Neural cell (in vitro differentiated cells): Measurements from ENCODE around the gene FUT8. TPM values are rescaled to one million over a fixed set of nuclear protein-coding genes. Genes with fewer than 3 reads are reported as not detected.

Experiments
- H2AFZ ChIP-seq: fragments of 200-600, 300-800 bp; sonication (generic), shearing (Covaris generic); 2 replicates; pipeline ENCODE4 v1.6.0; 2014; ENCODE audit warnings: low read depth, mild to moderate bottlenecking, antibody characterized with exemption, low read length, moderate library complexity
- H3F3A ChIP-seq: fragments of 200-600 bp; shearing (Covaris generic); 2 replicates; pipeline ENCODE4 v1.6.1; 2016; ENCODE audit warnings: mild to moderate bottlenecking, moderate library complexity, mixed read lengths, antibody characterized with exemption, low read length; ENCODE audit not compliant: insufficient read depth, poor library complexity, severe bottlenecking
- H3K27ac ChIP-seq: fragments of 200-600, 300-800 bp; sonication (generic), shearing (Covaris generic); 2 replicates; pipeline ENCODE4 v1.5.1; 2014; ENCODE audit warnings: mild to moderate bottlenecking, low read length, moderate library complexity
- H3K27me3 ChIP-seq: fragments of 300-800, 200-600 bp; sonication (generic), shearing (Covaris generic); 2 replicates; pipeline ENCODE4 v1.6.0; 2014; ENCODE audit warnings: mild to moderate bottlenecking, low read depth, low read length, moderate library complexity; ENCODE audit not compliant: insufficient read depth
- H3K36me3 ChIP-seq: fragments of 300-800, 200-600 bp; sonication (generic), shearing (Covaris generic); 2 replicates; pipeline ENCODE4 v1.5.1; 2014; ENCODE audit warnings: mild to moderate bottlenecking, antibody characterized with exemption, low read length, moderate library complexity; ENCODE audit not compliant: insufficient read depth
- H3K4me2 ChIP-seq: fragments of 300-800, 200-600 bp; sonication (generic), shearing (Covaris generic); 2 replicates; pipeline ENCODE4 v1.6.0; 2014; ENCODE audit warnings: mild to moderate bottlenecking, low read length
- H3K4me3 ChIP-seq: fragments of 300-800, 200-600 bp; sonication (generic), shearing (Covaris generic); 2 replicates; pipeline ENCODE4 v1.5.1; 2014; ENCODE audit warnings: mild to moderate bottlenecking, low read length, moderate library complexity
- H3K79me2 ChIP-seq: fragments of 200-600 bp; shearing (Covaris generic); replicated peaks from 2 replicates; pipeline ENCODE4 v1.6.0; 2014; ENCODE audit warnings: mild to moderate bottlenecking, low read length, moderate library complexity; ENCODE audit not compliant: insufficient read depth
- H3K9ac ChIP-seq: fragments of 300-800, 200-600 bp; sonication (generic), shearing (Covaris generic); 2 replicates; pipeline ENCODE4 v1.6.1; 2016; ENCODE audit warnings: mild to moderate bottlenecking, low read length, mixed read lengths
- H3K9me2 ChIP-seq: fragments of 200-600 bp; shearing (Covaris generic); 2 replicates; pipeline ENCODE4 v1.6.1; 2016; ENCODE audit warnings: mild to moderate bottlenecking, low read length, mixed read lengths; ENCODE audit not compliant: insufficient read depth
- H3K9me3 ChIP-seq: fragments of 200-600, 300-800 bp; sonication (generic), shearing (Covaris generic); 2 replicates; pipeline ENCODE4 v1.6.1; 2016; ENCODE audit warnings: mild to moderate bottlenecking, mixed run types, low read length, moderate library complexity, mixed read lengths
- H4K20me1 ChIP-seq: fragments of 200-600 bp; shearing (Covaris generic); 2 replicates; pipeline ENCODE4 v1.6.1; 2016; ENCODE audit warnings: mild to moderate bottlenecking, mixed run types; ENCODE audit not compliant: insufficient read depth
- EP300 ChIP-seq: fragments of 450-650 bp; conservative IDR thresholded peaks from 2 replicates; pipeline ENCODE4 v1.6.1; 2014; ENCODE audit warnings: antibody characterized with exemption, mild to moderate bottlenecking, moderate library complexity; ENCODE audit not compliant: poor library complexity, severe bottlenecking
- EZH2 ChIP-seq: fragments of 200-600, 300-800 bp; shearing (Covaris generic), sonication (generic); IDR thresholded peaks from 2 replicates; pipeline ENCODE4 v1.6.1; 2014; ENCODE audit warnings: antibody characterized with exemption, low read length, borderline replicate concordance, mild to moderate bottlenecking; ENCODE audit not compliant: insufficient read depth, poor library complexity, severe bottlenecking
- MXI1 ChIP-seq: fragments of 450-650 bp; conservative IDR thresholded peaks from 2 replicates; pipeline ENCODE4 v1.6.1; 2014; ENCODE audit warnings: antibody characterized with exemption, mild to moderate bottlenecking; ENCODE audit not compliant: poor library complexity, severe bottlenecking
- POLR2AphosphoS5 ChIP-seq: IDR thresholded peaks from 2 replicates; pipeline ENCODE4 v1.6.1; 2012
- RAD21 ChIP-seq: fragments of 450-650 bp; conservative IDR thresholded peaks from 2 replicates; pipeline ENCODE4 v1.6.1; 2014; ENCODE audit warnings: antibody characterized with exemption, mild to moderate bottlenecking, moderate library complexity
- SMC3 ChIP-seq: fragments of 450-650 bp; conservative IDR thresholded peaks from 2 replicates; pipeline ENCODE4 v1.6.1; 2014; ENCODE audit warnings: antibody characterized with exemption, mild to moderate bottlenecking, moderate library complexity; ENCODE audit not compliant: poor library complexity
- TAF1 ChIP-seq: IDR thresholded peaks from 2 replicates; pipeline ENCODE4 v1.6.1; 2012; ENCODE audit warnings: low read depth
- polyA plus RNA-seq: library from polyadenylated mRNA; depleted of rRNA; stranded (reverse); fragments of >200 nt; gene quantifications from 2 replicates; pipeline ENCODE4 v1.2.3, GENCODE V29; 2014
- TF ChIP-seq, protein P1 (sequence below): fragments of 450-650 bp; IDR thresholded peaks from 2 replicates; pipeline ENCODE4 v1.5.1; 2014; ENCODE audit warnings: antibody characterized with exemption, mild to moderate bottlenecking, moderate library complexity; ENCODE audit not compliant: poor library complexity, severe bottlenecking
- TF ChIP-seq, protein P2 (sequence below): IDR thresholded peaks from 2 replicates; pipeline ENCODE4 v1.6.1; 2012; ENCODE audit warnings: borderline replicate concordance

Gene FUT8
- polyA plus RNA-seq, 1 donor from 2014 or later = 72.8 TPM

DNA sequence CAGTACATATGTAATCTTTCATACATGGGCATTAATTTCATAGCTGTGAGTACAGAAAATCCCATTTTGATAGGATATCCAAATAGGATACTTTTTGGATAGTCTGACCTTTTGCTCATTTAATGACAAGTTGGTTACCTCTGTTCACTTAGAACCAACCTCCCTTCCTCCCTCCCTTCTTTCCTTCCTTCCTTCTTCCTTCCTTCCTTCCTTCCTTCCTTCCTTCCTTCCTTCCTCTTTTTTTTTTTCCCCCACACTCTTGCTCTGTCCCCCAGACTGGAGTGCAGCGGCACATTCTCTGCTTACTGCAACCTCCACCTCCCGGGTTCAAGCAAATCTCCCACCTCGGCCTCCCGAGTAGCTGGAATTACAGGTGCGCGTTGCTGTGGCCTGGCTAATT, 162.9 kb downstream of the FUT8 start:
- Histone ChIP-seq H3K36me3 (no peaks in the 10 kb centered on the region), H3K9ac (no peak overlapping the region), H3K27me3 (no peaks in the 10 kb centered on the region), H3K27ac (no peak overlapping the region), H3K79me2 (no peaks in the 10 kb centered on the region), H4K20me1 (no peaks in the 10 kb centered on the region), H3K4me3 (no peak overlapping the region), H3K4me2 (no peak overlapping the region), H3K9me3 (no peaks in the 10 kb centered on the region), H3F3A (no peaks in the 10 kb centered on the region), H3K9me2 (no peaks in the 10 kb centered on the region), H2AFZ (no peak overlapping the region)
- TF ChIP-seq, protein P1, sequence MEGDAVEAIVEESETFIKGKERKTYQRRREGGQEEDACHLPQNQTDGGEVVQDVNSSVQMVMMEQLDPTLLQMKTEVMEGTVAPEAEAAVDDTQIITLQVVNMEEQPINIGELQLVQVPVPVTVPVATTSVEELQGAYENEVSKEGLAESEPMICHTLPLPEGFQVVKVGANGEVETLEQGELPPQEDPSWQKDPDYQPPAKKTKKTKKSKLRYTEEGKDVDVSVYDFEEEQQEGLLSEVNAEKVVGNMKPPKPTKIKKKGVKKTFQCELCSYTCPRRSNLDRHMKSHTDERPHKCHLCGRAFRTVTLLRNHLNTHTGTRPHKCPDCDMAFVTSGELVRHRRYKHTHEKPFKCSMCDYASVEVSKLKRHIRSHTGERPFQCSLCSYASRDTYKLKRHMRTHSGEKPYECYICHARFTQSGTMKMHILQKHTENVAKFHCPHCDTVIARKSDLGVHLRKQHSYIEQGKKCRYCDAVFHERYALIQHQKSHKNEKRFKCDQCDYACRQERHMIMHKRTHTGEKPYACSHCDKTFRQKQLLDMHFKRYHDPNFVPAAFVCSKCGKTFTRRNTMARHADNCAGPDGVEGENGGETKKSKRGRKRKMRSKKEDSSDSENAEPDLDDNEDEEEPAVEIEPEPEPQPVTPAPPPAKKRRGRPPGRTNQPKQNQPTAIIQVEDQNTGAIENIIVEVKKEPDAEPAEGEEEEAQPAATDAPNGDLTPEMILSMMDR = no peak
- no peak for TF ChIP-seq MXI1
- TF ChIP-seq EZH2 = no peak
- no peak for TF ChIP-seq SMC3
- TF ChIP-seq EP300 = no peak
- no peak for TF ChIP-seq POLR2AphosphoS5
- TF ChIP-seq TAF1 = no peak
- TF ChIP-seq, protein P2, sequence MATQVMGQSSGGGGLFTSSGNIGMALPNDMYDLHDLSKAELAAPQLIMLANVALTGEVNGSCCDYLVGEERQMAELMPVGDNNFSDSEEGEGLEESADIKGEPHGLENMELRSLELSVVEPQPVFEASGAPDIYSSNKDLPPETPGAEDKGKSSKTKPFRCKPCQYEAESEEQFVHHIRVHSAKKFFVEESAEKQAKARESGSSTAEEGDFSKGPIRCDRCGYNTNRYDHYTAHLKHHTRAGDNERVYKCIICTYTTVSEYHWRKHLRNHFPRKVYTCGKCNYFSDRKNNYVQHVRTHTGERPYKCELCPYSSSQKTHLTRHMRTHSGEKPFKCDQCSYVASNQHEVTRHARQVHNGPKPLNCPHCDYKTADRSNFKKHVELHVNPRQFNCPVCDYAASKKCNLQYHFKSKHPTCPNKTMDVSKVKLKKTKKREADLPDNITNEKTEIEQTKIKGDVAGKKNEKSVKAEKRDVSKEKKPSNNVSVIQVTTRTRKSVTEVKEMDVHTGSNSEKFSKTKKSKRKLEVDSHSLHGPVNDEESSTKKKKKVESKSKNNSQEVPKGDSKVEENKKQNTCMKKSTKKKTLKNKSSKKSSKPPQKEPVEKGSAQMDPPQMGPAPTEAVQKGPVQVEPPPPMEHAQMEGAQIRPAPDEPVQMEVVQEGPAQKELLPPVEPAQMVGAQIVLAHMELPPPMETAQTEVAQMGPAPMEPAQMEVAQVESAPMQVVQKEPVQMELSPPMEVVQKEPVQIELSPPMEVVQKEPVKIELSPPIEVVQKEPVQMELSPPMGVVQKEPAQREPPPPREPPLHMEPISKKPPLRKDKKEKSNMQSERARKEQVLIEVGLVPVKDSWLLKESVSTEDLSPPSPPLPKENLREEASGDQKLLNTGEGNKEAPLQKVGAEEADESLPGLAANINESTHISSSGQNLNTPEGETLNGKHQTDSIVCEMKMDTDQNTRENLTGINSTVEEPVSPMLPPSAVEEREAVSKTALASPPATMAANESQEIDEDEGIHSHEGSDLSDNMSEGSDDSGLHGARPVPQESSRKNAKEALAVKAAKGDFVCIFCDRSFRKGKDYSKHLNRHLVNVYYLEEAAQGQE = no peak

DNA sequence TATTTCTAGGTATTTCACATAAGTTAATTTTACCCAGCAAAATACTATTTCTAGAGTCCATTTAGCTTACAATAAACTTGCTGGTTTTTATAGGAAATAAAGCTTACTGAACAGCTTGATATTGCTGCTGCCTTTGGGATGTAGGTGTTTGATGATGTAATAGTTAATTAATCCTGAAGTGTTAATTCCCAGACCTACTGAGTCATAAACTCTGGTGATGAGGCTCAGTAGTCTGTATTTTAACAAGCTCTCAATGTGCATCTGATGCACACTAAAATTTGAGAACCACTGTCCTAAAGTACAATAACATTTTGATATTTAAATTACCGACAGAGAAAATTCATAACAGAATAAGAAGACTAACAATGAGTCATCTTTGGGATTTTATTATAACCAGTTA, 168.4 kb downstream of the FUT8 start:
- Histone ChIP-seq H3K9ac (no peak overlapping the region), H3K9me3 (no peaks in the 10 kb centered on the region), H2AFZ (no peak overlapping the region), H3K27ac (no peak overlapping the region), H4K20me1 (no peaks in the 10 kb centered on the region), H3K27me3 (no peaks in the 10 kb centered on the region), H3K36me3 (no peaks in the 10 kb centered on the region), H3K4me3 (no peak overlapping the region), H3K79me2 (no peaks in the 10 kb centered on the region), H3F3A (no peaks in the 10 kb centered on the region), H3K4me2 (no peak overlapping the region), H3K9me2 (no peaks in the 10 kb centered on the region)
- no peak for TF ChIP-seq MXI1
- no peak for TF ChIP-seq TAF1

DNA sequence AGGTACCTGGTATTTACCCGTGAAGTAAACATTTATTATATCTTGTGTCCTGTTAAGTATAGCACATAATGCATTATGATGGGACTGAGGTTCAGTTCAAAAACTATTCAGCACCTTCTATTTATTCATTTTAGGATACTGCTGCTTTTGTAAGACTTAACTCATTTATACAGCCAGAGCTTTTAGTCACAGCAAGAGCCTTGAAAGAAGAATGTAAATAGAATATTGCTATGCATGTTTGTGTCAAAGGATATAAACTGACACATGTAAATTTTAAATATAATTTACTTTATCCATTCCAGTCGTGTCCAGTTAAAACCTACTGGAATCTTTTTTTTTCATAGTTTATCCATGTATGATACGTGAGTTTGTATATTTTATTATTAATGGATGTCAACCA, 168.8 kb downstream of the FUT8 start:
- Histone ChIP-seq H3K4me3 (no peak overlapping the region), H3K79me2 (no peaks in the 10 kb centered on the region), H3K9me3 (no peaks in the 10 kb centered on the region), H3K9ac (no peak overlapping the region), H3K27ac (no peak overlapping the region), H4K20me1 (no peaks in the 10 kb centered on the region), H3F3A (no peaks in the 10 kb centered on the region), H3K4me2 (no peak overlapping the region), H2AFZ (no peak overlapping the region), H3K9me2 (no peaks in the 10 kb centered on the region), H3K36me3 (no peaks in the 10 kb centered on the region), H3K27me3 (no peaks in the 10 kb centered on the region)
- TF ChIP-seq POLR2AphosphoS5 (no peak), EP300 (no peak), RAD21 (no peak), TAF1 (no peak), SMC3 (no peak), EZH2 (no peak), MXI1 (no peak)
- TF ChIP-seq, protein P2 = no peak
- TF ChIP-seq, protein P1 = no peak
